Neural crest cell (in vitro differentiated cells): ENCODE data around the gene SMAD9. TPM values are rescaled to one million over a fixed set of nuclear protein-coding genes. Genes with fewer than 3 reads are reported as not detected.

Experiments
- DNase-seq: peaks from one replicate; pipeline ENCODE4 v3.0.0; 2021; ENCODE audit warnings: low read depth, mixed read lengths, low spot score
- H3K27ac Mint-ChIP-seq: one replicate; pipeline ENCODE4 v1.8.0; 2021; ENCODE audit warnings: mild to moderate bottlenecking, mixed read lengths; ENCODE audit not compliant: unreplicated experiment
- H3K27me3 Mint-ChIP-seq: 2 replicates; pipeline ENCODE4 v1.8.0; 2021; ENCODE audit warnings: low read depth, mild to moderate bottlenecking, mixed read lengths
- H3K36me3 Mint-ChIP-seq: 2 replicates; pipeline ENCODE4 v1.8.0; 2021; ENCODE audit warnings: low read depth, mild to moderate bottlenecking, mixed read lengths
- H3K4me1 Mint-ChIP-seq: 2 replicates; pipeline ENCODE4 v1.8.0; 2021; ENCODE audit warnings: mixed read lengths
- H3K4me3 Mint-ChIP-seq: one replicate; pipeline ENCODE4 v1.8.0; 2021; ENCODE audit warnings: mild to moderate bottlenecking, mixed read lengths
- H3K9me3 Mint-ChIP-seq: 2 replicates; pipeline ENCODE4 v1.8.0; 2021; ENCODE audit warnings: mixed read lengths
- CTCF ChIP-seq: fragments of 200-600 bp; sonication (generic); conservative IDR thresholded peaks from 2 replicates; pipeline ENCODE4 v1.5.0; 2021; ENCODE audit warnings: antibody characterized with exemption, mild to moderate bottlenecking
- total RNA-seq: library from RNA; stranded (reverse); gene quantifications from 2 replicates; pipeline ENCODE4 v1.2.1, GENCODE V29; 2021

SMAD9 gene
- total RNA-seq, 1 donor from 2014 or later = 2.2 TPM

- no peak for TF ChIP-seq CTCF
- no peak for DNase-seq
- Mint-ChIP-seq H3K27ac (no peak overlapping the region), H3K27me3 (peaks cover 60% of the 10 kb centered on the region), H3K4me3 (peak overlapping the region; percentile 92), H3K36me3 (no peaks in the 10 kb centered on the region), H3K4me1 (peaks cover 16% of the 10 kb centered on the region), H3K9me3 (no peaks in the 10 kb centered on the region)
Measured at GRCh38 chr13:36921631-36922301, 1.7 kb upstream of the SMAD9 start.

DNA sequence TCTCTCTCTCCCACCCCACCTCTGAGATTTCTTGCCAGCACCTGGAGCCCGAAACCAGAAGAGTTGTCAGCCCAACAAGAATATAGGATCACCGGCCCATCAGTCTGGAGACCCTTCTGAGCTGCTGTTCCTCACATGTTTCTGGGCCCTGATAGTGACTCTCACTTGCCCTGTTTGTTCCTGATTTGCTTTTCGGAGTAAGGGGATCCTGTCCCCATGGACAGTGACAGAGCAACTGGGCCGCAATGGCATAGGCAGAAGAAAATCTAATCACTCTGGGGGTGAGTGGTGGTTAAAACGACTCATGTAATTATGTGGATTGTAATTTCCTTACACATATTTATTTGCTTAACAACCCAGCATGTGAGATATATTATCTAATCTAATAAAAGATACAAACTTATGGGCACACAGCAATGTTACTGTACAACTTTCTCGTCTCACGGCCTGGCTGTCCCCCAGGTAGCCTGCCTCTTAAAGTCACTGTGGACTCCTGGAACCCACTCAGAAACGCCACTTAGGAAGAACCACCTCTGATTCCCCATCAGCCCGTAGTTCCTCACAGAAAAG lies 663 bp upstream of the SMAD9 start:
- DNase-seq = no peak
- no peak for TF ChIP-seq CTCF
- Mint-ChIP-seq H3K27ac (no peak overlapping the region), H3K4me3 (peak overlapping the region; percentile 92), H3K27me3 (peaks cover 60% of the 10 kb centered on the region), H3K4me1 (peaks cover 16% of the 10 kb centered on the region), H3K9me3 (no peaks in the 10 kb centered on the region), H3K36me3 (no peaks in the 10 kb centered on the region)

DNA sequence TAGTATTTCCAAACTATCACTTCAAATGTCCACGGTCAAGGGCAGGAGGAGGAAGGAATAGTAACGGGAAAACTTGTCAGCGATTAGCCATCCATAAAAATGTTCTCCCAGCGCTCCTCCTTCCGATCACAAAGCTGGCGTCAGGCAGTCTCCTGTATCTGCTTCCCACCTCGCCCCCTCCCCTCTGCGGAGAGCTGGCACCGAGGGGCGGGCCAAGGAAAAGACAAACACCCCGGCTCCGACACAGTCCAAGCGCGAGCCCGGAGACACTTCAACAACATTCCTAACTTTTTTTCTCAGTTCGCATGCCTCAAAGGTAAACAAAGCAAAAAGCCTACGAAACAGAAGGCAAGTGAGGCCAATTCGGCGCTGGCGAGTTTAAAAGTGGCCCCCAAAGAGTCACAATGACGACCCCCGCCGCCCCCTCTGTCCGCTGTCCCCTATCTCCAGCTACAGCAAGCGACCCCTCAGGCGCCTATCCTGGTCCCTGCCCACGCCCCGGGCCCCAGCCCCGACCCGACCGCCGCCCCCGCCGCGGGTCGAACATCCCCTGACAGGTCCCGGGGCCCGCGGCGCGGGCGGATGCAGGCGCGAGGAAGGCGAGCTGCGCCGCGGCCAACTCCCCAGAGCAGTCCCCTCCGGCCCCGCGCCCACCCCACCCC lies 736 bp downstream of the SMAD9 start:
- Mint-ChIP-seq H3K36me3 (no peaks in the 10 kb centered on the region), H3K4me1 (peaks cover 16% of the 10 kb centered on the region), H3K4me3 (peak overlapping the region; percentile 89), H3K27ac (no peak overlapping the region), H3K9me3 (no peaks in the 10 kb centered on the region), H3K27me3 (peaks cover 58% of the 10 kb centered on the region)
- TF ChIP-seq CTCF = no peak
- DNase-seq = peak; percentile 10

DNA sequence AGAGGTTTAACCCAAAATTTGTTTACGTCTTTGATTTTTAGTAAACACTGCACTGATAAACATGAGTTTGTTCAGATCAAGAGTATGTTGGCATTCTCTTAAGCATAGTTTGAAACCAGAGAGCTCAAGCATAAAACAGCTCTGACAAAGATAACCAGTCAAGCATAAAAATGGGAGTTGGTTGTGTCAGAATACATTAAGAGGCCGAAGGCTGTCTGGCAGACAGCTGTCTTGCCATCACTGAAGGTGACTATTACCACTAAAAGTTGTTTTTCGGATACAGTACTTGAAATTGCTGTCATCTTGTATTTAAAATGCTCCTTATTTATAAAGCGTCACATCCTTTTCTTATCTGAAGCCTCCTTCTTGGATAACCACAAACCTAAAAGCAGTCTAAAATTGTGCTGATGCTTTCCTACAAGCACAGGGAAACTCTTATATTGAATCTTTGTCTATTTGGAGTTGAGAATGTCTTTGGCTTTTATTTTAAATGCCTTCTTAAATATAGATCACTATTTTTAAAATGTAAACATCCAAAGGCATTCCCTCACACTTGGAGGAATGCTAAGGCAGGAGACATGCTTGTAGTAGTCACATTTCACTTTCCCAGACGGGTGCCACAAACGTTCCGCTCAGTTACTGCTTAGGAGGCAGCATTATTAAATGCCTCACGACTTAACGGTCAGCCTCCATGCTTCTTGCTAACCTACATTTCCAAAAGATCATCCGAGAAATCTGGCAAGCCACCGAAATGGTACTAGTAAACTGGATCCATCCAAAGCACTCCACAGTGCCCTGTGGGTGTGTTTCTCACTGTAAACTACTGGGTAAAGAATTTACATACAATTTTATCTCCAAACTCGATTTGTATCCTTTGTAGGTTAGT lies 1.5 kb downstream of the SMAD9 start:
- Mint-ChIP-seq H3K27me3 (peaks cover 54% of the 10 kb centered on the region), H3K27ac (no peak overlapping the region)

More for the DNA sequence above, 1.5 kb downstream of the SMAD9 start:
- Mint-ChIP-seq H3K9me3 (no peaks in the 10 kb centered on the region), H3K4me1 (peaks cover 16% of the 10 kb centered on the region), H3K4me3 (peak overlapping the region; percentile 89), H3K36me3 (no peaks in the 10 kb centered on the region)
- no peak for TF ChIP-seq CTCF
- no peak for DNase-seq
